SKM-1 (cell line): ENCODE results near the gene DNHD1.
A peak's percentile ranks its signal among the peaks of the same experiment; 100 is the strongest.

Experiments
- DNase-seq: peaks from one replicate; lab custom pipeline; 2025; ENCODE audit not compliant: unreplicated experiment; lab: John Stamatoyannopoulos, UW

DNHD1 gene

GRCh38 chr11:6497069-6497839 lies at the start of gene DNHD1:
Gene DNHD1 (plus strand): TSS chr11:6497280. CDS start chr11:6498216, 936 bp downstream.
- no peak for DNase-seq

GRCh38 chr11:6448574-6448973 lies 48.5 kb upstream of the DNHD1 start:
- no peak for DNase-seq

DNA sequence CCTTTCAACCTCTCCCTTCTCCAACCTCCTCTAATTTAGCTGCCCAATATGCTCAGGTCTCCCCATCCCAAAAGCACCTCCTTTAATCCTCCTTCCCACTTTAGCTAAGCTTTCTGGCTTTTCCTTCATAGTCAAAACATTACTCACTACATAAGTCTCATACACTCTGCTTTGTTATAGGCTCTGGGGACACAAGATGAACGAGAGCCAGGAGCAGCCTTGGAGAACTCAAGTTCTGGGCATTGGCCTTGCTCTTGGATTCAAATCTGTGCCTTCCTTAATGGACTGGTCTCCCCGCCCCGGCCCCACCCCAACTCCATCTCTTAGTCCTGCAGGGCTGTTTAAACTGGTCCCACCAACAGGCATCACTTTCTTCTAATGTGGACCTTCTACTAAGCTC lies 44.9 kb upstream of the DNHD1 start:
- no peak for DNase-seq

DNA sequence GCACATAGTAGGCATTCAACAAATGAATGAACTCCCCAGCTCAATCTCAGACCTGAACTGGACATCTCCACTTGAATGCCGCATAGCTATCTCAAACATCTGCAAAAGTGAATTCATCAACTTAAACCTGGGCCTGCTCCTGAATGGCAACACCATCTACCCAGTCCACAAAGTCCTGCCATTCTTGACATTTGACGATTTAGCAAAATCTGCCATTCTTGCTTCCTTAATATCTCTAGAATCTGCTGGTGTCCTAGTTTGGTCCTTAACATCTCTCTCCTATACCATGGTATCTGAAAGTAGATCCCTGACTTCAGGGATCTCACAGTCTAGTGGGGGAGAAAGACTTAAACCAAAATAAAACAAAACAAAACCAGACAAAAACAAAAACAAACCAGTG lies 43.9 kb upstream of the DNHD1 start:
- no peak for DNase-seq

DNA sequence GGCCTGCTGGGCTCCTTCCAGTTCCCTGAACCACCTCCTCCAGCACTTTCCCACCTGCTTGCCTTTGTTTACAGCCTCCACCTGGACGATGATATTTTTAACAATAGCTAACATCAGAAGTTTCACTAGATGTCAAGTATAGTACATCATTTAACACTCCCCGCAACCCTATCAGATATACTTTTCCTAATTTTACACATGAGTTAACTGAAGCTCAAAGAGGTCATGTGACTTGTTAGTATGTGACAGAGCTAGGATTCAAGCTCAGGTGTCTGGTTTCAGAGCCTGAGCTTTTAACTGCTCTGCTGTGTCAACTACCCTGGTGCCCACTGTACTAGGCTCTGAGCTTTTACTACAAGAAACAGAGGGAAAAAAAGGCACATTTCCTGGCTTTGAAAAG lies 42.0 kb upstream of the DNHD1 start:
- DNase-seq, result no peak

- no peak for DNase-seq
Measured at GRCh38 chr11:6456361-6457073, 40.6 kb upstream of the DNHD1 start.

- DNase-seq, result no peak
Measured at GRCh38 chr11:6457581-6458320, 39.3 kb upstream of the DNHD1 start.

GRCh38 chr11:6458352-6459098 lies 38.6 kb upstream of the DNHD1 start:
- no peak for DNase-seq

- no peak for DNase-seq
Measured at GRCh38 chr11:6459099-6459450, 38.0 kb upstream of the DNHD1 start.

- DNase-seq, result no peak
Measured at GRCh38 chr11:6468712-6469495, 28.2 kb upstream of the DNHD1 start.

- no peak for DNase-seq
Measured at GRCh38 chr11:6469599-6469998, 27.5 kb upstream of the DNHD1 start.

DNA sequence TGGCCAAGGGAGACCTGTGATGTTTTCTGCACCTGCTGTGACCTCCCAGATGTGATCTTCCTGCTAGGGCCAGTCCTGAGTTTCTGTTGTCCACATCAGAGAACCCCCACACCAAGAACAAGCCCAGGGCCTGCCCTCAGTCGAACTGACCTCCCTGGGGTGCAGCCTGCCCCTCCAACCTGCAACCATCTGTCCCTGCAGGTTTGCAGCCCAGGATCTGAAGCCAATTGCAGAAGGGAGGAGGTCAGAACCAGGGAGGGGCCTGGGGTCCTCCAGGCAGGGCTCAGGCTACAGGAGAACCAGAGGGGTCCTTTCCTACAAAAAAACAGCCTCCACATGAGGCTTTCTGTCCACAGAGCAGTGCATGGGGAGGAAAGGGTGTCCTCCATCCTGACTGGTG lies 24.1 kb upstream of the DNHD1 start:
- no peak for DNase-seq

GRCh38 chr11:6473451-6474412 lies 23.3 kb upstream of the DNHD1 start, which contains the start of gene TRIM3:
Gene TRIM3 (minus strand): TSS chr11:6473941. CDS start chr11:6465695, 8,246 bp downstream.
- peak; percentile 54 for DNase-seq

DNA sequence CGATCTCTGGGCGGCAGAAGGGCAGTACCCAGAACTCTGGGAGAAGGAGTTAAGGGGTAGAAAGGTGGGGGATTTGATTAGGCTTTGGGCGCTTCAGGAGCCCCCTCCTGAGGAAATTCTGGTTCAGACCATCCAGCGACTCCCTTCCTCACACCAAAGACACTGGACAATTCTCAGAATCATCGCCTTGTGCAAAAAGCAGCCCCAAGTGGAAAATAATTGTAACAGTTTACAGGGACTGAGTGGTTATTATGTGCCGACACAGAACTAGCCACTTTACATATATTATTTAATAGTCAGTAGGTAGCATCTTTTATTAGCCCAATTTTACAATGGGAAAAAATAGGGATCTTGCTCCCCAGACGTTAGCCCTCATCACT lies 22.7 kb upstream of the DNHD1 start:
- DNase-seq, result no peak

DNA sequence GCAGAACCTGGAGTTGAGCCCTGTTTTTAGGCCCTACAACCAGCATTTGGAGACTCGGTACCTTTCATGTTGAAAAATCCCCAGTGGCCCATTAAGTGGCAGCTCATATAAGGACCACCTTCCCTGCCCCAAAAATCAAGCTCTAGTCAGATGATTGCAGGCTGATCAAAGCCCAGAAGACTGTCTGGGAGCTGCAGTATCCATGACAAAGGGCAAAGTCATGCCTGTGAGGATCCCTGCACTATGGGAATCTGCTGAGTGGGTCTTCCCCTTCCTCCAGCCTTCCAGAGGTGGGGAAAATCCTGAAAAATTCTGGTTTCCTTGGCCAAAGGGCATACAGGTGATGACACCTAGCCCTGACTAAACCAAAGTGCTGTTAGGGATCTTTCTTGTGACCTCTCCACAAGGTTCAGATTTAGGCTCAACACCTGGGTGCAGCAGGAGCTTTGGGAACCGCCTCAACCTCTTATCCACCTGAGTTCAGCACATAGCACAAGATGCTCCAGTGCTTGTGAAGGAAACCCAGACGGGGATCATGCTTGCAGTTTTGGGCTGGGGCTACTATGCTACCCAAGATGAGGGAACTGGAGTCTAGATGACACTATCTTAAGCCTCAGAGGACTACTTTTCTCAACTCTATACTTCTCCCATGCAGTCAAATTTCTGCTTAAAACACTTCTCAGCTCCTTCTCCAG lies 22.1 kb upstream of the DNHD1 start:
- no peak for DNase-seq

- DNase-seq, result no peak
Measured at GRCh38 chr11:6475936-6476335, 21.1 kb upstream of the DNHD1 start.

- DNase-seq, result no peak
Measured at GRCh38 chr11:6476571-6476970, 20.5 kb upstream of the DNHD1 start.

GRCh38 chr11:6480299-6480914 lies 16.7 kb upstream of the DNHD1 start:
- no peak for DNase-seq
